Hepatocyte (in vitro differentiated cells): ENCODE data around the gene MMRN2. TPM values are rescaled to one million over a fixed set of nuclear protein-coding genes. Genes with fewer than 3 reads are reported as not detected.

Source experiments
- DNase-seq: peaks from one replicate; pipeline ENCODE4 v3.0.0-alpha.2; 2016; ENCODE audit warnings: low spot score
- H2AFZ ChIP-seq: fragments of 200-600 bp; sonication (generic); 2 replicates; pipeline ENCODE4 v1.6.0; 2016; ENCODE audit warnings: antibody characterized with exemption, mild to moderate bottlenecking
- H3K27ac ChIP-seq: fragments of 200-600 bp; sonication (generic); 2 replicates; pipeline ENCODE4 v1.5.1; 2016; ENCODE audit warnings: mild to moderate bottlenecking
- H3K27me3 ChIP-seq: fragments of 200-600 bp; sonication (generic); 2 replicates; pipeline ENCODE4 v1.6.1; 2016
- H3K36me3 ChIP-seq: fragments of 200-600 bp; sonication (generic); replicated peaks from 2 replicates; pipeline ENCODE4 v1.5.1; 2016; ENCODE audit warnings: low read depth; ENCODE audit not compliant: insufficient read depth
- H3K4me1 ChIP-seq: fragments of 200-600 bp; sonication (generic); 2 replicates; pipeline ENCODE4 v1.5.1; 2016; ENCODE audit warnings: mild to moderate bottlenecking, moderate library complexity; ENCODE audit not compliant: insufficient read depth
- H3K4me2 ChIP-seq: fragments of 200-600 bp; sonication (generic); 2 replicates; pipeline ENCODE4 v1.6.0; 2016
- H3K4me3 ChIP-seq: fragments of 200-600 bp; sonication (generic); 2 replicates; pipeline ENCODE4 v1.5.1; 2016; ENCODE audit warnings: mild to moderate bottlenecking
- H3K79me2 ChIP-seq: fragments of 200-600 bp; sonication (generic); 2 replicates; pipeline ENCODE4 v1.6.0; 2017; ENCODE audit warnings: mild to moderate bottlenecking
- H3K9me2 ChIP-seq: fragments of 200-600 bp; sonication (generic); replicated peaks from 2 replicates; pipeline ENCODE4 v1.6.0; 2017; ENCODE audit warnings: mild to moderate bottlenecking; ENCODE audit not compliant: insufficient read depth
- H3K9me3 ChIP-seq: fragments of 200-600 bp; sonication (generic); 2 replicates; pipeline ENCODE4 v1.5.1; 2016; ENCODE audit warnings: low read depth, mild to moderate bottlenecking
- H4K20me1 ChIP-seq: fragments of 200-600 bp; sonication (generic); 2 replicates; pipeline ENCODE4 v1.6.0; 2016; ENCODE audit warnings: mild to moderate bottlenecking; ENCODE audit not compliant: insufficient read depth, poor library complexity, severe bottlenecking
- EZH2 ChIP-seq: fragments of 200-600 bp; sonication (generic); IDR thresholded peaks from 2 replicates; pipeline ENCODE4 v1.6.1; 2016; ENCODE audit warnings: antibody characterized with exemption, mild to moderate bottlenecking, borderline replicate concordance
- EZH2phosphoT487 ChIP-seq: fragments of 200-600 bp; sonication (generic); IDR thresholded peaks from one replicate; pipeline ENCODE4 v1.6.1; 2018; ENCODE audit warnings: antibody characterized with exemption, mild to moderate bottlenecking, low read depth, moderate library complexity; ENCODE audit not compliant: unreplicated experiment, severe bottlenecking
- WGBS: methylation state at CpG from one replicate; pipeline ENCODE4 v1.1.6; 2016; ENCODE audit warnings: low lambda C conversion rate; ENCODE audit errors: missing lambda C conversion rate; 5-methylcytosine and 5-hydroxymethylcytosine counted together
- polyA plus RNA-seq: library from polyadenylated mRNA; unstranded; fragments of >200 nt; fragmentation: Nextera tagmentation; extraction: Ambion mirVana; gene quantifications from 2 replicates; pipeline ENCODE4 v1.2.1, GENCODE V29; 2016
- total RNA-seq: library from RNA; depleted of rRNA; stranded (reverse); fragments of >200 nt; gene quantifications from 2 replicates; pipeline ENCODE4 v1.2.3, GENCODE V29; 2014
- TF ChIP-seq, protein P1 (sequence below): fragments of 200-600 bp; sonication (generic); IDR thresholded peaks from 2 replicates; pipeline ENCODE4 v1.5.1; 2016; ENCODE audit warnings: antibody characterized with exemption, mild to moderate bottlenecking; ENCODE audit not compliant: poor library complexity

MMRN2 gene
- total and polyA plus RNA-seq, 2 experiments from 2014 or later = 1.9 to 2.2 TPM

DNA sequence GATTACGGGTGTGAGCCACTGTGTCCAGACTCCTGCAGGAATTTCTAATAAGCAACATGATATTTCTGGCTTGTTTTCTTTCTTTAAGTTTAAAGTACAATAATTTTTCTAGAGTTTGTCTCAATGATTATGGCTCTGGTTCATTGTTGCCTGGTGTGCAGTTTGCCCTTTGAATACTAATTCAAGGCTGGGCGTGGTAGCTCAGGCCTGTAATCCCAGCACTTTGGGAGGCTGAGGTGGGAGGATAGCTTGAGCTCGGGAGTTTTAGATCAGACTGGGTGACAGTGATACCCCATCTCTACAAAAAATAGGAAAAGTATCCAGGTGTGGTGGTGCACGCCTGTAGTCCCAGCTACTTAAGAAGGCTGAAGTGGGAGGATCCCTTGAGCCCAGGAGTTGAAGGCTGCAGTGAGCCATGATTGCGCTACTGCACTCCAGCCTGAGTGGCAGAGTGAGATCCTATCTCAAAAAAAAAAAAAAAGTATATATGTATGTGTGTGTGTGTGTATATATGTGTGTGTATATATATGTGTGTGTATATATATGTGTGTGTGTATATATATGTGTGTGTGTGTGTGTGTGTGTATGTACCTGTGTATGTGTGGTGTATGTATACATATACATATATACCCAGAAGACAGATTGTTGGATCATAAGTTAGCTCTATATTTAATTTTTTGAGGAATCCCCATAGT is 19.1 kb upstream of the MMRN2 start:
- Histone ChIP-seq H3K4me3 (no peak overlapping the region), H2AFZ (no peak overlapping the region), H3K4me2 (no peak overlapping the region), H3K27me3 (no peaks in the 10 kb centered on the region), H3K4me1 (peaks cover 10% of the 10 kb centered on the region), H4K20me1 (no peaks in the 10 kb centered on the region), H3K27ac (no peak overlapping the region), H3K9me3 (no peaks in the 10 kb centered on the region), H3K9me2 (no peaks in the 10 kb centered on the region), H3K36me3 (no peaks in the 10 kb centered on the region), H3K79me2 (no peaks in the 10 kb centered on the region)
- DNase-seq = no peak
- TF ChIP-seq EZH2 = no peak
- WGBS = 97% methylated on average over 5 of the region's 5 CpGs

DNA sequence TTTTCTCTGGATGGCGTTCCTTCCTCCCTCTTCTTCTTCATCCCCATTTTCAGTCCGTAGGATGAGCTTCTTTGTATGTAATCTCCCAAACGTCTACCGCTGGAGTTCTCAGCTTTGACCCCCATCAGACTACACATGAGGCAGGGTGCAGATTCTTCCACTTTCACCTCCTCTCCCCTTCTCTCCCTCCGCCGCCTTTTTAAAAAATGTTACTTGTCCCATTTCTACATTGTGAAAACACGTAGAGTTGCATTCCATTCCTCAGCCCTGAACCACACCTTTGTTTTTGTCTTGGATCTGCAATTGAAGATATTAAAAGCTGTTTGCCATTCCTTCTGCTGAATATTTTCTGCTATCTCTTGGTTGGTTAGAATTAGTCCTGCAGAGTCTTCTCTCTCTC is 17.1 kb upstream of the MMRN2 start:
- 63% methylated on average over 7 of the region's 7 CpGs for WGBS
- Histone ChIP-seq H3K36me3 (no peaks in the 10 kb centered on the region), H2AFZ (no peak overlapping the region), H3K9me2 (no peaks in the 10 kb centered on the region), H4K20me1 (no peaks in the 10 kb centered on the region), H3K27ac (peak overlapping the region; percentile 51), H3K79me2 (no peaks in the 10 kb centered on the region), H3K4me2 (no peak overlapping the region), H3K27me3 (no peaks in the 10 kb centered on the region), H3K4me1 (peaks cover 24% of the 10 kb centered on the region), H3K4me3 (no peak overlapping the region), H3K9me3 (no peaks in the 10 kb centered on the region)
- DNase-seq = peak; percentile 8
- TF ChIP-seq, protein P1, sequence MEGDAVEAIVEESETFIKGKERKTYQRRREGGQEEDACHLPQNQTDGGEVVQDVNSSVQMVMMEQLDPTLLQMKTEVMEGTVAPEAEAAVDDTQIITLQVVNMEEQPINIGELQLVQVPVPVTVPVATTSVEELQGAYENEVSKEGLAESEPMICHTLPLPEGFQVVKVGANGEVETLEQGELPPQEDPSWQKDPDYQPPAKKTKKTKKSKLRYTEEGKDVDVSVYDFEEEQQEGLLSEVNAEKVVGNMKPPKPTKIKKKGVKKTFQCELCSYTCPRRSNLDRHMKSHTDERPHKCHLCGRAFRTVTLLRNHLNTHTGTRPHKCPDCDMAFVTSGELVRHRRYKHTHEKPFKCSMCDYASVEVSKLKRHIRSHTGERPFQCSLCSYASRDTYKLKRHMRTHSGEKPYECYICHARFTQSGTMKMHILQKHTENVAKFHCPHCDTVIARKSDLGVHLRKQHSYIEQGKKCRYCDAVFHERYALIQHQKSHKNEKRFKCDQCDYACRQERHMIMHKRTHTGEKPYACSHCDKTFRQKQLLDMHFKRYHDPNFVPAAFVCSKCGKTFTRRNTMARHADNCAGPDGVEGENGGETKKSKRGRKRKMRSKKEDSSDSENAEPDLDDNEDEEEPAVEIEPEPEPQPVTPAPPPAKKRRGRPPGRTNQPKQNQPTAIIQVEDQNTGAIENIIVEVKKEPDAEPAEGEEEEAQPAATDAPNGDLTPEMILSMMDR = no peak

DNA sequence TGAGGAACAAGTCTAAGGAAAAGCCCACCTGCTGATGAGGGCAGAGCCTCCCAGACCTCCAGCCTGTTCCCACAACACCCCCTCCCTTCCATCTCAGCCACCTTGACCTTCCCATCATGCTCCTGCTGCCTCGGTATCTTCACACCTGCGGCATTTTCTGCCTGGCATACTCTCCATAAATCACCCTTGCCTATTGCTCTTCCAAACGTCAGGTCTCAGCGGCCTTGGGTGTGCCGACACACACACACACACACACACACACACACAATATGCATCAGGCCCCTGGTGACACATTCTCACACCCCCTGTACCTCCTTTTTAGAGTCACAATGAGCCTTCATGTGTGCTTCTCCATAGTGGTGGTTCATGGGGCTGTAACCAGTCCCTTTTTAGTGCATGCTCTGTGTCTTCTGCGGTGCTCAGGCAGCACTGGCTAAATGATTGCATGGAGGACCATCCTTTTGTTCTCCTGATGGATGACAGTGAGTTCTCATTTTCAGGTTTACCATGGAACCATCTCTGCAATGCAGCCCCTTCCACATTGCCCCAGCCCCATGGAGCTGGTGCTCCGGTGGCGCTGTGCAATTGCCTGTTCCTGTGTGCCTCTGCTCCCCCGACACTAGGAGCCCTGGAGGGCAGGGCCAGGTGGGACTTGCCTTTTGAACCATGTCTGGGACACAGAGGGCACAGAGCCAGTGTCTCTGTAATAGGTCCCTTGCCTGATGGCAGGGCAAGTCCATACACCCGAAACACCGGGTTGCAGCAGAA is 15.4 kb upstream of the MMRN2 start:
- no peak overlapping the region for H2AFZ ChIP-seq
- H4K20me1 ChIP-seq = no peaks in the 10 kb centered on the region

More for the DNA sequence above, 15.4 kb upstream of the MMRN2 start:
- no peak for TF ChIP-seq EZH2
- TF ChIP-seq, protein P1 = no peak
- no peak for TF ChIP-seq EZH2phosphoT487
- Histone ChIP-seq H3K9me3 (no peaks in the 10 kb centered on the region), H3K9me2 (no peaks in the 10 kb centered on the region), H3K36me3 (no peaks in the 10 kb centered on the region), H3K4me3 (no peak overlapping the region), H3K27ac (no peak overlapping the region), H3K4me1 (peaks cover 26% of the 10 kb centered on the region), H3K4me2 (no peak overlapping the region), H3K79me2 (no peaks in the 10 kb centered on the region), H3K27me3 (no peaks in the 10 kb centered on the region)
- WGBS = 89% methylated on average over 11 of the region's 11 CpGs
- no peak for DNase-seq
